NCI-H1417 treated with DMSO at 0.1 percent for 48 hours (cell line): ENCODE data around the gene PMM2.
"Not testable (repeated sequence)": the region's sequence is repeated elsewhere in the genome, so short reads cannot be mapped to it uniquely, and the experiment has no call there.

Source experiments
- DNase-seq: peaks from one replicate; lab custom pipeline; 2025; lab: John Stamatoyannopoulos, UW

Gene PMM2

DNA sequence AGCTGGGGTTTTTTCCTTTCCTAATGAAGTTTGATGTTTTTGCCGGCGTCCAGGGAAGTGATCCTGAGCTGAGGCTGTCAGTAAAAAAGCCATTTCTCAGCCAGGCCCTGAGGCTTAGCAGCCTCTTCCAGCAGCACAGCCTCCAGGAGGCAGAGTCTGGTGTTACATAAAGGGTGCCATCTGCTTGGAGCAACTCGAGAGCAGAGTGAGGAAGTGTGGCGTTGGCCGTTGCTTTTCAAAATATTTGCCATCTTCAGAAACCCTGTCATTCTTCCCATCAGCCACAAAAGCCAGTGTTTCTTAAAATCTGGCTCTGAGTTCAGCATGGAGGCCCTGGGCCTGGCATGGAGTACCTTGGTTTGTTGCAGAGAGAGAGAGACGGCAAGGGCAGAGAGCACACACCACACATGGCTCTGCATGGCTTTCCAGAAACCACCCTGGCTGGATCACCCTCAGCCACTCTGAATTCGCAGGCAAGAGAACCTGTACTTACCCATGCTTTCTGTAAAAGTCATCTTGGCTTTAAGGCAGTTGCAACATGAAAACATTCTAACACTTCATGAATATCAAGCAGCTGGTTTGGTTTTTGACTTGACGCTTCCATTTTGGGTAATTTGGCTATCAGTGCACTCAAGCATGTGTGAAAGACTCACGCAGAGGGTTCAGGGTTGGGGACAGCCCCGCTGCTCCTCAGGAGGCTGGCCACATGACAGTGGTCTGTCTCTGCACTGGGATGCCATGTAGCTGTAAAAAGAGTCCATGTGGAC is 21.0 kb downstream of the PMM2 start:
- no peak for DNase-seq

DNA sequence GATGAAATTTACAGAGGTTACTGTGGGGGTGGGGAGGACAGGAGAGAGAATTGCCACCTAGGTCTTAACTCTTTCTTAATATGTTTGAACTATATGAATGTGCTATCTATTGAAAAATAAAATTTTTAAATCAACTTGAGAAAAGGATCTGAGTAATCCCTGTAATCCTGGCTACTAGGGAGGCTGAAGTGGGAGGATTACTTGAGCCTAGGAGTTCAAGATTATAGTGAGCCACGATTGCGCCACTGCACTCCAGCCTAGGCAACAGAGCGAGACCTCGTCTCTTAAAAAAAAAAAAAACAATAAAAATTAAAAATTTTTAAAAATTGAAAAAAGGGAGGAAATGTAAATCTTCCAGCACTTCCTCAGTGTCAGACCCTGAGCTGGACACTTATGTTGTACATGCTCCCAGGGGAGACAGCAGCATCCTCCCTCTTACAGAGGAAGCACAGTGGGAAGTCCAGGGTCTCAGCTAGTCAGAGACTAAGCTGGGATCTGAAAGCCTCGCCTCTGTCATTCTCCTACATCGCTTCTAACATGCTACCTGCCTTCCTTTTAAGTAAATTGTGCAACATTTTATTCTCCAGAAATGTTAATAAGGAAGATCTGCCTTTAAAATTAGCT is 21.9 kb downstream of the PMM2 start:
- DNase-seq: no peak

- no peak for DNase-seq
Measured at GRCh38 chr16:8822403-8822802, 24.8 kb downstream of the PMM2 start.

- DNase-seq: no peak
Measured at GRCh38 chr16:8826278-8826879, 28.7 kb downstream of the PMM2 start.

GRCh38 chr16:8828541-8829165 is 31.0 kb downstream of the PMM2 start:
- no peak for DNase-seq

GRCh38 chr16:8831450-8831849 is 33.8 kb downstream of the PMM2 start:
- DNase-seq: no peak

- no peak for DNase-seq
Measured at GRCh38 chr16:8831871-8832716, 34.5 kb downstream of the PMM2 start.

GRCh38 chr16:8832717-8833105 is 35.1 kb downstream of the PMM2 start:
- no peak for DNase-seq

- not testable (repeated sequence) for DNase-seq
Measured at GRCh38 chr16:8836797-8837196, 39.2 kb downstream of the PMM2 start.

GRCh38 chr16:8837594-8837993 is 40.0 kb downstream of the PMM2 start:
- not testable (repeated sequence) for DNase-seq

- DNase-seq: not testable (repeated sequence)
Measured at GRCh38 chr16:8842016-8842415, 44.4 kb downstream of the PMM2 start.

- DNase-seq: not testable (repeated sequence)
Measured at GRCh38 chr16:8843296-8843695, 45.7 kb downstream of the PMM2 start.

- no peak for DNase-seq
Measured at GRCh38 chr16:8845699-8846298, 48.2 kb downstream of the PMM2 start.

GRCh38 chr16:8846401-8846932 is 48.8 kb downstream of the PMM2 start:
- no peak for DNase-seq

DNA sequence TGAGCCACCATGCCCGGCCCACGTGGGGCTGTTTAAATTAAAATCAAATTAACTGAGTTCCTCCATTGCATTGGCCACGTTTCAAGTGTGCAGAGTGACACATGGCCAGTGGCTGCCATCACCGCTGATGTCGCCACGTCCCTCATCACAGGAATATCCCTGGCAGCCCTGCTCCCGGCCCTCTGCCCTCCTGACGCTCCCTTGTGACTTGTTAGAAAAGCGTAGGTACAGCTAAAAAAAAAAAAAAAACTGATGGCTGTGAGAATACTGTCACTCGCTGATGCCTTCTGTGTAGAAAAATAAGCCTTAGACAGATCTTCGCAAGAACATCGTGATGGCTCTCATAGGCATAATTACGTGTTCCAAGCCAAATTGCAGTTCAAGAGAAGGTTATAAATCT is 49.5 kb downstream of the PMM2 start:
- DNase-seq: no peak

- no peak for DNase-seq
Measured at GRCh38 chr16:8847623-8848022, 50.0 kb downstream of the PMM2 start.

GRCh38 chr16:8848231-8848938 is 50.7 kb downstream of the PMM2 start:
- DNase-seq: no peak

DNA sequence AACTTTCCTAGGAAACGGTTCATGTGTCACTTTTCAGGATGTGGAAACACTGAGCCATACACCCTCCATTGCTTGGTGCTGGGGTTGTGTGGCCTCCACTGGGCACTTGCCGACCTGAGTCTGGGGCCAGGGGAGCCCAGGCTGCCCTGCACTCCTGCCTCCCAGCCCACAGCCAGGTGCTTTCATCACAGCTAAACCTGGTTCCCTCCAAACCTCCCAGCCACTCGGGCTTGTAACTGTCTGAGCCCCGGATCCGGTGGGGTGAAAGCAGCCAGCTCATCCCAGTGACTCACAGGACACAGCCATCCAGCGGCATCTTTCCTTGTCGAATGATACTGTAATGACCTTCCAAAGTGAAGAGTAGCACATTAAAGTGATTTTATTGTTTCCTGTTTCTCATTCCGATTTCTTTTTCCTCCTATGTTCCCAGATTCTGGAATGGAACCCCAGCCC is 51.3 kb downstream of the PMM2 start:
- DNase-seq: no peak

GRCh38 chr16:8849411-8850011 is 51.9 kb downstream of the PMM2 start:
- DNase-seq: no peak

DNA sequence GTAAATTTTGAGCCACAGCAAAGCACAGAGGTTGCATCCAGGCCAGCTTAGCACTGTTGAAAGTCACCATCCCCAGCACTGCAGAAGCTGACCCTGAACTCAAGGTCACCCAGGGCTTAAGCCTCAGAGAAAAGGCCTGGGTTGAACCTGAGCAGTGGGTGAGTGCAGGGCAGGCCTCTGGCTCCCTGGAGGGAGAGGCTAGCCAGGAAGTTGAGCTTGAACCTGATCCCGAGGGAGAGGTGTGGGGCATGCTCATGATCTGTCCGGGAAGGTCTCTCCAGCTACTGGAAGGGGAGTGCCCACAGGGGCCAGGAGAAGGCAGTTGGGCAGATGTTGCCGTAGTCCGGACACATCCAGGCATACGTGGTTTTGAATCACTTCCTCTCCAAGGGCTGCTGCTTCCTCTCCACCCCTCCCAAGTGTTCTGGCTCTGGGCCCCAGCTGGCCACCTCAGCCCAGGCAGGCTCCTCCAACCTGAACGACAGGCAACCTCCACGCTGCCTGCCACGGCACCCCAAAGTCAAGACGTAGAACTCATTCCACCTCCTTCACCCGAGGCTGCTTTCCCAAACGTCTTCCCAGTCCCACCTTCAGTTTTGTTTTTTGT is 52.7 kb downstream of the PMM2 start:
- no peak for DNase-seq
